Measurements from ENCODE around the gene SLC18A3. TPM values are rescaled to one million over a fixed set of nuclear protein-coding genes. Genes with fewer than 3 reads are reported as not detected.

SLC18A3 gene
- total RNA-seq, 1 donor = under 0.01 TPM

DNA sequence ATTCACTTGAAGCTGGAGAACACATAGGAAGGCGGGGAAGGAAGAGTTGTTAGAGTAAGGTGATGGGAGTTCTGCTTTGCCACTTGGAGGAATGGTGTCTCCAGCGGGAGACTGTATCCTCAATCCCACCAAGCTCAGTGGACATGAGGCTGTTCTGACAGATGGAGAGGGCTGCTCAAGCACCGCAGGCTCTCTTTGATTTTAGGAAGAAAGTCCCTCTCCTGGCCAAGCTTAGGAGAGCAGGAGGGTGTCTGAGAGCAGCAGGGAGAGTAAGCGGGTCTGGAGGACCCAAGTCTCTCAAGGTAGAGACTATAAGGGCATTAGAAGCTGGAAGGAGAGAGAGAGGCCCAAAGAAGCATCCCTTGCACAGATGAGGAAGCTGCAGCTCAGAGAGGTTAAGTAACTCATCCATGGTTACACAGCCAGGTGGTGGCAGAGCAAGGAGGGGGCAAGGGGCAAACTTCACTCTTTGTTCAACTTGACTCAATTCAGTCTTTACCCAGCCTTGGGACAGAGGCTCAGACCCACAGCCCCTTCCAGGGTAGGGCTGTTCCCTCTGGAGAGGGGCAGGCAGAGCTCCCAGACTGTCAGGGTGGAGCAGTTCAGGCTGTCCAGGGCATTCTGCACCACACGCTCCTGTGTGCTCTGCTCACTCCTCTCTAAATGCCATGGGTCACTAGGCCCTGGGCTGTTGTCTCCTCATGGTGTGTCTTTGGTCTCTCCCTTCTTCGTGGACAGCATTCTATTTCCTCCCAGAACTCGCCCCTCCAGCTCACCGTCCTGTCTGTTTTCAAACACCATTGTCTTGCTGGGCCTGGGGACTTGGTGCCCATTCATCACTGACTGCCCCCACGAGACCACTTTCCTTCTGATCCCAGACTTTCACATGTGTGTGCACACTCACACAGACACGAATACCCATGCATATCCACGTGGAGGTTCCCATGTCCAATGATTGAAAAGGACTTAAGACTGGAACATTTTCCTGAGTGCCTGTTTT lies 12.6 kb downstream of the SLC18A3 start:
- DNase-seq (ENCODE audit: low read depth in 2 of 3, low spot score in 2 of 3) = no peak

DNA sequence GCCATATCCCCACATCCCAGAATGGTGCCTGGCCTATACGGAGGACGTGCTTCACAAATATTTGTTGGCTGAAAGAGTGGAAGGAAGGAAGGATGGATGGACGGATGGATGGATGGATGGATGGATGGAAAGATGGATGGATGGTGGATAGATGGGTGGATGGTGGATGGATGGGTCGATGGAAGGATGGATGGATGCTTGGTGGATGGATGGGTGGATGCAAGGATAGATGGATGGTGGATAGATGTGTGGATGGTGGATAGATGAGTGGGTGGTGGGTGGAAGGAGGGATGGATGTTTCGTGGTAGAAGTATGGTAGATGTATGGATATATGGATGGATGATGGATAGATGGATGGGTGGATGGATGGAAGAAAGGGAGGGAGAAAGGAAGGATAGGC lies 14.5 kb downstream of the SLC18A3 start:
- no peak for DNase-seq (ENCODE audit: low read depth in 2 of 3, low spot score in 2 of 3)

DNA sequence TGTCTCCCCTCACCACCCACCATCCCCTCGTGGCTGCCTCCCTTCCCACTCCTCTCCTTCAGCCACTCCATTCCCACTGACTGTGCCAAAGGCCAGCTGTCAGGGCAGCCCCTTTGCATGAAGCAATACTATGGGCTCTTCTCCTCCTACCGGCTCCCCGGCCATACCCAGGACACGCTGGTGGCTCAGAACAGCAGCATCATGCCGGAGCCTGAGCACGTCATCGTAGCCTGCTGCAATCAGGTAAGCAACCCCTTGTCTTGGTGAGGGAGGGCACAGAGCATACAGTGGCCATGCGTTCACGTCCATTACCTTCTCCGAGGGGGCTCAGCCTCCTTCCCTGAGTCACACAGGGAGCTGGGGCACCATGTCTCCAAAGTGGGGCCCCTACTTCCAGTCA lies 15.3 kb downstream of the SLC18A3 start:
- DNase-seq (ENCODE audit: low read depth in 2 of 3, low spot score in 2 of 3) = no peak

DNA sequence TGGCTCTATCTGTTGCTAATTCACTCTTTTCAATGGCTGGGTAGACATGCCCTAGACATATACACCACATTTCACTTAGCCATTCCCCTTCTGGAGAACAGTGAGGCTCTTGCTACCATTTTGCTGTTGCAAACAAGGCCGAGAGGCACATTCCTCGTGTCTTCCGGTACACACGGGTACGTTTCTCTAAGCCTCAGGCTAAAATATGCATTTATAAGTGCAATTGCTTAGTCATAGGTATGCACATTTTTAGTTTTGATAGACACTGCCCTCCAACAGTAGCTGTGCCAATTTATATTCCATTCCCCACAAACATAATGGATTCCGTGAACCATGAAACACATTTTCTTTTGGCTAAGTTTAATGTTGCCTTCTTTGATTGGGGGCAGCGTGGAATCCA lies 16.9 kb downstream of the SLC18A3 start:
- DNase-seq (ENCODE audit: low read depth in 2 of 3, low spot score in 2 of 3) = no peak

DNA sequence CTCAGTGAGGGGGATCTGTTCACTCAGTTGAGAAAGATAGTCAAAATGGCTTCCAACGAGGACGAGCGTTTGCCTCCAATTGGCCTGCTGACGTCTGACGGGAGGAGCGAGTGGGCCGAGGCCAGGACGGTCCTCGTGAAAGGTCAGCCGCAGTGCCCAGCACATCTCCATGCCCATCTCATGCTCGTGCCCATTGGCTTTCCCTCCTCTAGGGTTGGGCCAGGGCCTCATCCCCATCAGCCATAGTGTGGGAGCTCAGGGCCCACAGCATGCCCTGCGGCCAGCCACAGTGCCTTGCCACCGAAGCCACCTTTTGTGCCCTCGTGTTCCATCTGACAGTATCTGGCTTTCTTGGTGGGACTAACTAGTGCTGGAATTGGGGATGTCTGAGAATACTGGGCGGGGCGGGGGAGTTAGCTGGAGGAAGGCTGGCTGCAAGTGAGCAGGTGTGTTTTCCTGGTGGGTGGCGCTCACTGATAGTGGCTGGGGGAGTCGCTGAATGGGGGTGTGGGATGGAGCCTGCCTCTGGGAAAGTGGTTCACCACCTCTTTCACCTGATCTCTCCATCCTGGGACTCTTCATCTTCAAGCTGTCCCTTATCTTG lies 17.6 kb downstream of the SLC18A3 start:
- no peak for DNase-seq (ENCODE audit: low read depth in 2 of 3, low spot score in 2 of 3)

DNA sequence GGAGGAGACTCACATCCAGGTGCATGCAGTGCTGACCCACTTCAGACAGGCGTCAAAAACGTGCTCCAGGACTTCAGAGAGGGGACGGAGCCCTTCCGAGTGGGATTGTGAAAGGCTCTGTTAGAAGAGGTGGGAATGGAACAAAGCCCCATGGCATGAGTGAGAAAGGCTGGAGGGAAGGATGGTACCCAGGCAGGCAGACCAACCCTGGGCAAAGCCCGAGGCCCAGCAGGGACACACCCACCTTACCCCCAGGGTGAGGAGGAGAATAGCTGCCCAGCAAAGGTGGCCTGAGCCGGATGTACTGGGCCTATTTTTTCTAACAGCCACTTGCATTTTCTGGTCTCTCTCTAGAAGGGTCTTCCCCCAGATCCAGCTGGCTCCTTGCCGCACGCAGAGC lies 18.5 kb downstream of the SLC18A3 start:
- no peak for DNase-seq (ENCODE audit: low read depth in 2 of 3, low spot score in 2 of 3)

DNA sequence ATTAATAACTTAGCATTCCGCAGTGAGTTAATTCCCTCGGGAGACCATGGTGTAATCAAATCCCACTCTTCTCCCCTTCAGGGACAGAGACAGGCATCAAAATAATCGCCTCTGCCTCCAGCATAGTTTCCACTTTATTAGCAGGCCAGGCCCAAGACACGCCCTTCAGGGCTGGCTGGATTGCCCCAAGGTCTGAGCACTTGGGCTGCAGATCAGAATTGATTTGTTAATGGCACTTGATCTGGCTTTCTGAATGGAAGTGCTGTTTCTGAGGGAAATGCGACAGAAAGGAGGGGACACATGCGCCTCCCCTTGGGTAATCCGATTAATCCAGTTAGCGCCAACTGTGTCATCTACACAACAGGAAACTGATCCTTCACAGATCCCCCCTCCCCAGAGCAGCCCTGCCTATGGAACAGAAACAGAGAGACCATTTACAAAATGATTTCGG lies 19.3 kb downstream of the SLC18A3 start:
- DNase-seq (ENCODE audit: low read depth in 2 of 3, low spot score in 2 of 3) = no peak

DNA sequence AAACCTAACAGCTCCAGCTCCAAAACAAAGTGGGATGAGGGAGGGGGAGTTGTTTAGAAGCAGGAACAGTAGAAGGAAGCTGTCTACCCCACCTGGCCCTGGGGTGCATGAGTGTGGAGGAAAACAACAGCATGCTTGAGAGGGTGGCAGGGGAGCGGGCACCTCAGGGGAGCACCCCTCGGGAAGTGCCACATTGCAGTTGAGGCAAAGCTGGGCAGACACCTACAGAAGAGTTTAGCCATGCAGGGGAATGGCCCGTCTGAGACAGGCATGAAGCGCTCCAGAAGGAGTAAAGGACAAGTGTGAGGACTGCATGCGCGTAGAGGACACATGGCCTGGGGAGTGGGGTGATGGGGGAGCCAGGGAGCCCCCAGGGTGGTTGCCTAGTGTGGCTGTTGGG lies 21.9 kb downstream of the SLC18A3 start:
- no peak for DNase-seq (ENCODE audit: low read depth in 2 of 3, low spot score in 2 of 3)

DNA sequence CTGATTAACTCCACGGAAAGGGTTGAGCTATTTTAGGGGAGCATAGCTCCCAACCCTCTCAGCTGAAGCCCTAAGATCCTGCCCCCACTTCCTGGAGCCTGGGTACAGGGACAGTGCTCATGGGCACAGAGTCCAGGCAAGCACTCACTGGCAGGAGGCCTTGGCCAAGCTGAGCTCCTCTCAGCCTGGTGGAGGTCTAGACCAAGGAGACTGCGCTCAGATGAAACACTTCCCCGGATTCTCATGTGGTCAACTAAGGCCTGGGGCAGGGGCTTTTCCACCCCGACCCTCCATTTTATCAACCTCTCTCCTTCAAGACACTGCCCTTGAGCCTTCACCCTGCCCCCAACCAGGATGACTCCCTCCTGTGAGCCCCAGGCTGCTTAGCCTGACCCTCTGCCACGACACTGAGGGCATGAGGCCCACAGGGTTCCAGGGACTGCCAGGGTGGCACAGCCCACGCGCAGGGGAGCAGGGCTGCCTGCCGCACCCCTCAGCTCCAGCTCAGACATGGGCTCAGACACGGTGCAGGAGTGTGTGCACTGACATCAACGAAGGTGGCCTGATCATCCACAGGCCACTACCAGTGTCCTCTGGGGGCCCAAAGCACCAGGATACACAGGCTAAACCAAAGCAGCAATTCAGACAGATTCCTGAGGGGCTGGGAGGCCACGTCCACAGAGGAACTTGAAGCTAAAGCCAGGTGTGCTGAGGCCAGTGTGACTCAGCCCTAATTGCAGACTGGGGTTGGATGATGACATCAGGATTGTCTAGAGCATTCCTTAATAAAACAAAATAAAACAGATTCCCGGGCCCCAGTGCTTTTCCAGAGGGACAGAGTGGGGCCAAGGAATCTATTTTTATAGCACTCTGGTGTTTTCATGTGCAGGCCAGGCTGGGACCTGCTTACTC lies 22.6 kb downstream of the SLC18A3 start:
- DNase-seq (ENCODE audit: low read depth in 2 of 3, low spot score in 2 of 3) = no peak

DNA sequence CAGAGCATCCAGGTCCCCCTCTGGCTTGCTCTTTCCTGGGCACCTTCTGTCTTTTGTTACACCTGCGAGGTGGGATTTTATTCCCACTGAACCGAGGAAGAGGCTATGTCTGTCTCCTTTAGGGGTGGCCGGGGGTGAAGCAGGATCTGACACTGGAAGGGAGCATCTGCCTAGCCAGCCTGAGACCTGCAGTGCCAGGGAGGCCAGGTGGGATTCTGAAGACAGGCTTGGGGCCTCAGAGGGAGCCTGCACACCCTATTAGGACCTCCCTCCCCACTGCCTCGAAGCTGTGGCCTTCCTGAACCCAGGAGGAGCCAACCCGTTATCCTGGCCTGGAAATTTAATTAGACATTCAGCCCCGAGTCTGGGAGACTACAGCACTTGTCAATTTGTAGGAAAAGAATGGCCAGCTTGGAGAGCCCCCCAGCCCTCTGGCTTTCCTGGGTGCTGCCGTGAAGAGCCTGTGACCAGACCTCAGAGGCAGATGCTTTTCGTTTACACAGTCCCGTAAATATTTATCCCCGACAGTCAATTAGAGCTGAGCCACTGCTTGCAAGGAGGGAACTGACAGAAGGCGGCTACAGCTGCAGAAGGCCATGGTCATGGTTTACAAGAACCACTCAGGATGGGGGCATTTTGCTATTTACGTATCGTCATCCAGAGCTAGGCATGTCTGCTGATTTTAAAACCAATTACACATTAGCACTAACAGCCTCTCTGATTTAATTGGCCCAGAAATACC lies 23.4 kb downstream of the SLC18A3 start:
- DNase-seq (ENCODE audit: low read depth in 2 of 3, low spot score in 2 of 3) = no peak

DNA sequence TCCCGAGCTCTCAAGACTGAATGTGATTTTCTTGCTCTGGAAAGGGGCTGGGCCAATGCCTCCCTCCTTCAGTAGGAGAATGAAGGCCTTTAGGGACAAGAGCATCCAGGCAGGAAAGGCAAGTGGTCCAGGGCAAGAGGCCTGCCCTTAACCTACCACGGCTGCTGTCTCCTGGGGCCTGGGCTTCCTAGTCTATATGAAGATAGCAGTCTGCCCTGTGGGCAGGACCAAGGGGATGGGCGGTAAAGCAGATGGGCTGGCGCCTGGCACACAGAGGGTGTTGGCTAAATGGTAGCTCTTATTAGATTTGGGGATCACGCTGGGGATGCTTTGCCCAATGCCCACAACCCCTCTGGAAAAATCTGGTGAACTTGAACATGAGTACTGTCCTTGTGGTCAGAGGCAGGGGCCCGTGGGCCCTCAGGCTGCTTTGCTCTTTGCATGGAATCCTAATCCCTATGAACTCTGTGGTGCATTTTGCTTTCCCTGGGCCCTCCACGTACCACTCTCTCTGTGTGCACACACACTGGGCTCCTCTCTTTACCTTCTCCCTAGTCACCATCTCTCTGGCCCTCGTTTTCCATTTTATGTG lies 24.1 kb downstream of the SLC18A3 start:
- no peak for DNase-seq (ENCODE audit: low read depth in 2 of 3, low spot score in 2 of 3)

DNA sequence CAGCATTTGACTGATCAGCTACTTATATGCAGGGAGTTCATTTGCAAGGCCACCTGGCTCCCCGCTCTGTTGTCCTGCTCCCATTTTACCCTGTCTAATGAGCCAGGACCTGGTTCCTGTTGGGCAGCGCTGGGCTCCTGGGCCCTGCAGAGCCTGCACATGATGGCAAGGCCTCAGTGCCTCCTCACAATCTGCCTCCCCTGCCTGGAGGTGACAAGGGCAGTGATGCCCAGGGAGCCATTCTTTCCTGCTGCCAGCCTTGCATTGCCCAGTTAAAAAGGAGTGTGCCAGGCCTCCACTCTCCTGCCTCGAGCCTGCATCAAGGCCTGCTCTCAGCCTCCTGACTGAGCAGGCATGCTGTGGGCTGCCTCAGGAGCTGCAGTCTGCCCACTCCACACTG lies 32.2 kb downstream of the SLC18A3 start:
- no peak for DNase-seq (ENCODE audit: low read depth in 2 of 3, low spot score in 2 of 3)

DNA sequence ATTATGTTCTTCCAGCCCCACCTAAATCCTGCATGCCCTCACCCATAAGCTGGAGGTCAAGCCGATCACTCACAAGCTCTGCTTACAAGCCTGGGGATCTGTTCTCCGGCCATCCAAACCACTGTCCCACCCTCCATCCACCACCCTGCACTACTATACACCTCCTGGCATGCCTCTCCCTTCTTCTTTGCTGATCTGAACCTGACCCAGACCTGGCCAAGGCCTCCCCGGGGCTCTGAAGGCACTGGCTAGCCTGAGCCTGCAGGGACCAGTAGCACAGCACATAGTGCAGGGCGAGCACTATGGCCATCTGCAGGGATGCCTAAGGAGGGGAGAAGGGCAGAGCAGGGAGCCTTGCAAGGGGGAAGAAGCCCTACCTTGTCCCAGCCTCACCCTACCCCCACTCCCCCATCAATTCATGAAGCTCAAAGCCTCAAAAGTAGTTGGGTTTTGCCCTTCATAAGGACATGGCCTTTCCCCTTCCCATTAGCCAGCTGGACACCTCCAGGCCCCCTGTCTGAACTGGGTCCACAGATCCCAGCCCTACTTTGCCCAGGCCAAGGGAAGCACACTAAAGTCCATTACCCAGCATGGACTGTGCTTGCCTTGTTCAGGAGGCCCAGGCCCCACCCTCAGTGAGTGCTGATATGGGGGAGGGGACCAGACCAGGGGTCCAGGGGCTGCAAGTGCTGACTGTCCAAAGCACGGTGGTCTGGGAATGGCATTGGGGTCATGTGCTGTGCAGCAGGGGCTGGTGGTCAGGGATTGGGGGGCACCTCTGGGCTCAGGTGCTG lies 33.3 kb downstream of the SLC18A3 start:
- DNase-seq (ENCODE audit: low read depth in 2 of 3, low spot score in 2 of 3) = no peak

DNA sequence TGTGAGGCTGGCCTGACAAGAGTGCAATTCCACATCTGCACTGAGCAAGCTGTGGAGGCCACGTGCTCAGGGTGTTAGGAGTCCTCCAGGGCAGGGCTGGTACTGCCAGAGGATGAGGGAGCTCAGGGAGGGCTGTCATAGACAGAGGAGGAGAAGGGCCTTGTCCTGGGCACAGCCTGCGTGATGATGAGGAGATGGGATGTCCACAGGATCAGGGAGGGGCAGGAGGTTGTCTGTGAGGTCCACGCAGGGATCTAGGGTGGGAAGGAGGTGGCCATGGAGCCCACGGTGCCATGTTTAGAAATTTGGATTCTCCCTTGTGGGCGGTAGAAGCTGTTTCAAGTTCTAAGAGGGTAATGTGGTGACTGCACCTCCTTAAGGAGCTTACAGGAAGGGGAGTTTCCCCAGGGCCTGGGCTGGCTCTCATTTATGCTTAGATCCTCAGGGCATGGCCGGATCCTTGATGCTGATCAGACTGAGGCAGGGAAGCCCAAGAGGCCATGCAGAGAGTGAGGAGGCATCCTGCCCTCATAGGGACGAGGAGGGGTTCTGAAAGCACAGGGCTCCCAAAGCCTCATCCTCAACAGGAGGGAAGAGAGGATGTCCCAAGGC lies 34.0 kb downstream of the SLC18A3 start:
- DNase-seq (ENCODE audit: low read depth in 2 of 3, low spot score in 2 of 3) = no peak

DNA sequence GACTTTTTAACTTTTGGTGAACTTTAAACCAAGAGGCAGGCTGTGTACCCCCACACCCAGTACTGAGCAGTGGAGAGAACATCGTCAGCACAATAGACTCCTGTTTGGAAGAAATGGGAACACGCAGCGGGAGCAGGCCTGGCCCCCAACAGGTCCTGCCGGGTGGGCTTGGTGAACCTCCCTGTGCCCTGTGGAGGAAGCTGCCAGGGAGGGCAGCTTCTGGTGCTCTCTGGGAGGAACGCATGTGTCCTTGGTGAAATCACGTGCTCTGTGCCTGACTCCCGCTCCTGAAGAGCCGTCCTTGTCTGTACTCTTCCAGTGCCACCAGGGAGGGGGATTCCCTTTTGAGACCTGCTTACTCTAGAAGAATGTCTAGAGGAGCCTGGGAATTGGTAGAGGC lies 35.3 kb downstream of the SLC18A3 start:
- DNase-seq (ENCODE audit: low read depth in 2 of 3, low spot score in 2 of 3) = no peak

DNA sequence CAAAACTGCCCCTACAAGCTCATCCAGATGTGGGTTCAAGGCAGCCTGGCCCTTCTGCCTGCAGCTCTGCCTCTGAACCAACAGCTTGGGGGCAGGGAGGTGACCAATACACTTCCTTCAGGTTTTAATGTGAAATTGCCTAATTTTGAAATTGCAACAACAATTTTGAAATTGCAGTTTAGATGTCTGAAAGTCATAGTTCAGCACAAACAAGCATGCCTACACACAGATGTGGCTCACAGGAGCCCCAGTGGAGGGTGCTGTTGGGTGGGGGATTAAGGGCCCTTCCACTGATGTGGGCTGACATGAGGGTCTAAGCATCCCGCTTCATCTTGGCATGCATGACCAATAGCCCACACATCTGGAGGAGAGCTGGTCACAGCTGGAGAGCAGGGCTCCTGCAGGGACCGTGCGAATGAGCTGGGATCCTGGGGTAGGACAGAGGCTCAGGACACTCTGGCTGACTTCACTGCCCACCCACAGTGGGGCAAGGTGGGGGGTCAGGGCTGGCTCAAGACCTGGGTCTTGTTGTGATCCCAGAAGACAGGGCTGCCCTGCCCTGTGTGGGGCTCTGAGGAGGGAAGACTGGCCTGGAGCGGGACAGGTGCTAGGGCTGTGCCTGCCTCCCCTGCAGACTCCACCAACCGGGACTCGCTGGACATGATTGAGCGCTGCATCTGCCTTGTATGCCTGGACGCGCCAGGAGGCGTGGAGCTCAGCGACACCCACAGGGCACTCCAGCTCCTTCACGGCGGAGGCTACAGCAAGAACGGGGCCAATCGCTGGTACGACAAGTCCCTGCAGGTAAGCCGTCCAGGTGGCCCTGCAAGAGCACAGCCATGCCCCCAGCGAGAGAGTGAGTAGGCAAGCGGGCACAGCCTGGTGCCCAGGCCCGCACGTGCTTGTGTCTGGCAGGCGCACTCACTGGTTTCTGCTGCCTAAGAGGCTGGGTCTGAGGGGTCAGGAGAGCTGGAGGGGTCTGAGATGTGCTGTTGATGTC lies 36.1 kb downstream of the SLC18A3 start:
- DNase-seq (ENCODE audit: low read depth in 2 of 3, low spot score in 2 of 3) = no peak

DNA sequence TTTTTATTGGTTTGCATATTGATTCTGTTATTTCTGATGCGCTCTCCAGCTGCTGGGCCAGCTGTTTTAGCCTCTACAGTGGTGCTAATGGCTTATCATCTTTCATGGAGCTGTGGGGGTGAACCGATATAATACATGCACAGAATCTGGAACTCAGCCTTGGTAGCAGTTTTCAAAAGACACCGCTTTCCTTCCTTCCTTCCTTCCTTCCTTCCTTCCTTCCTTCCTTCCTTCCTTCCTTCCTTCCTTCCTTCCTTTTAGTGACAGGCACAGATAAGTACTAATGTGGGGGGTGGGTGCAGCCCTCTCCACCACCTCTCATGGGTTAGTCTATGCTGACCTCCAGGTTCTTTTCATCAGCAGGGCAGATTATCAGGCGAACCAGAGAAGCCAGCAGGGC lies 37.4 kb downstream of the SLC18A3 start:
- DNase-seq (ENCODE audit: low read depth in 2 of 3, low spot score in 2 of 3) = no peak
